Activated naive CD8-positive, alpha-beta T cell (primary cell): ENCODE data around the gene ANO7.

Experiments
- H3K27ac Mint-ChIP-seq: one replicate; pipeline ENCODE4 v1.8.0; 2021; ENCODE audit warnings: mixed read lengths
- H3K27me3 Mint-ChIP-seq: one replicate; pipeline ENCODE4 v1.8.0; 2021; ENCODE audit warnings: mixed read lengths
- H3K36me3 Mint-ChIP-seq: one replicate; pipeline ENCODE4 v1.8.0; 2021; ENCODE audit warnings: mixed read lengths
- H3K4me1 Mint-ChIP-seq: one replicate; pipeline ENCODE4 v1.8.0; 2021; ENCODE audit warnings: low read depth, mixed read lengths
- H3K4me3 Mint-ChIP-seq: one replicate; pipeline ENCODE4 v1.8.0; 2021; ENCODE audit warnings: mild to moderate bottlenecking, mixed read lengths
- H3K9me3 Mint-ChIP-seq: one replicate; pipeline ENCODE4 v1.8.0; 2021; ENCODE audit warnings: low read depth, mixed read lengths

Gene ANO7

GRCh38 chr2:241188361-241189092 lies at the start of gene ANO7:
TSS of gene ANO7 (plus strand) at chr2:241188677. CDS start at chr2:241190064, 1,387 bp downstream.
- no peak within 1 kb of the TSS for H3K4me3 Mint-ChIP-seq
- no peaks in the 10 kb centered on the region for H3K9me3 Mint-ChIP-seq
- H3K27ac Mint-ChIP-seq = no peak within 1 kb of the TSS
- H3K27me3 Mint-ChIP-seq = no peaks in the 10 kb centered on the region
- H3K36me3 Mint-ChIP-seq = no peaks in the 10 kb centered on the region
- H3K4me1 Mint-ChIP-seq = no peaks in the 10 kb centered on the region

- Mint-ChIP-seq H3K4me3 (no peak overlapping the region), H3K27me3 (no peaks in the 10 kb centered on the region), H3K4me1 (no peaks in the 10 kb centered on the region), H3K27ac (no peak overlapping the region), H3K36me3 (peaks cover 7% of the 10 kb centered on the region), H3K9me3 (no peaks in the 10 kb centered on the region)
Measured at GRCh38 chr2:241139531-241140444, 48.7 kb upstream of the ANO7 start.

GRCh38 chr2:241140445-241140840 lies 48.0 kb upstream of the ANO7 start:
- no peak overlapping the region for H3K4me3 Mint-ChIP-seq
- H3K36me3 Mint-ChIP-seq = peaks cover 7% of the 10 kb centered on the region
- no peaks in the 10 kb centered on the region for H3K9me3 Mint-ChIP-seq
- H3K4me1 Mint-ChIP-seq = no peaks in the 10 kb centered on the region
- no peaks in the 10 kb centered on the region for H3K27me3 Mint-ChIP-seq
- H3K27ac Mint-ChIP-seq = no peak overlapping the region

- H3K36me3 Mint-ChIP-seq = peaks cover 7% of the 10 kb centered on the region
- H3K27me3 Mint-ChIP-seq = no peaks in the 10 kb centered on the region
- H3K27ac Mint-ChIP-seq = no peak overlapping the region
- peaks cover under 1% of the 10 kb centered on the region for H3K4me1 Mint-ChIP-seq
- no peak overlapping the region for H3K4me3 Mint-ChIP-seq
- H3K9me3 Mint-ChIP-seq = no peaks in the 10 kb centered on the region
Measured at GRCh38 chr2:241141214-241141770, 47.2 kb upstream of the ANO7 start.

- Mint-ChIP-seq H3K9me3 (no peaks in the 10 kb centered on the region), H3K4me1 (peaks cover 5% of the 10 kb centered on the region), H3K36me3 (peaks cover 7% of the 10 kb centered on the region), H3K27ac (no peak overlapping the region), H3K4me3 (no peak overlapping the region), H3K27me3 (no peaks in the 10 kb centered on the region)
Measured at GRCh38 chr2:241142063-241142462, 46.4 kb upstream of the ANO7 start.

- Mint-ChIP-seq H3K9me3 (no peaks in the 10 kb centered on the region), H3K27ac (no peak overlapping the region), H3K27me3 (no peaks in the 10 kb centered on the region), H3K36me3 (peaks cover 7% of the 10 kb centered on the region), H3K4me1 (peaks cover 6% of the 10 kb centered on the region), H3K4me3 (no peak overlapping the region)
Measured at GRCh38 chr2:241142593-241142992, 45.9 kb upstream of the ANO7 start.

GRCh38 chr2:241146286-241146685 lies 42.2 kb upstream of the ANO7 start:
- no peak overlapping the region for H3K4me3 Mint-ChIP-seq

GRCh38 chr2:241147336-241147735 lies 41.1 kb upstream of the ANO7 start:
- H3K9me3 Mint-ChIP-seq = no peaks in the 10 kb centered on the region
- H3K4me3 Mint-ChIP-seq = peak overlapping the region; percentile 96
- peaks cover 34% of the 10 kb centered on the region for H3K4me1 Mint-ChIP-seq
- no peak overlapping the region for H3K27ac Mint-ChIP-seq
- no peaks in the 10 kb centered on the region for H3K36me3 Mint-ChIP-seq
- H3K27me3 Mint-ChIP-seq = no peaks in the 10 kb centered on the region

More at GRCh38 chr2:241146286-241146685, 42.2 kb upstream of the ANO7 start:
- peaks cover 3% of the 10 kb centered on the region for H3K36me3 Mint-ChIP-seq
- H3K4me1 Mint-ChIP-seq = peaks cover 24% of the 10 kb centered on the region
- H3K27ac Mint-ChIP-seq = no peak overlapping the region
- no peaks in the 10 kb centered on the region for H3K27me3 Mint-ChIP-seq
- H3K9me3 Mint-ChIP-seq = no peaks in the 10 kb centered on the region

GRCh38 chr2:241148239-241148638 lies 40.2 kb upstream of the ANO7 start:
- Mint-ChIP-seq H3K36me3 (no peaks in the 10 kb centered on the region), H3K27me3 (no peaks in the 10 kb centered on the region), H3K4me3 (peak overlapping the region; percentile 96), H3K9me3 (no peaks in the 10 kb centered on the region), H3K27ac (peak overlapping the region; percentile 69), H3K4me1 (peaks cover 37% of the 10 kb centered on the region)

- Mint-ChIP-seq H3K4me1 (peaks cover 41% of the 10 kb centered on the region), H3K27ac (peak within 1 kb of the TSS; percentile 97), H3K36me3 (no peaks in the 10 kb centered on the region), H3K4me3 (peak within 1 kb of the TSS; percentile 96), H3K9me3 (no peaks in the 10 kb centered on the region), H3K27me3 (no peaks in the 10 kb centered on the region)
Measured at GRCh38 chr2:241148891-241149674, 39.4 kb upstream of the ANO7 start, which contains the start of gene PASK. TSS of gene PASK (minus strand) at chr2:241149472. CDS start at chr2:241143032, 6,440 bp downstream.

- Mint-ChIP-seq H3K4me1 (peaks cover 41% of the 10 kb centered on the region), H3K27ac (peak overlapping the region; percentile 78), H3K4me3 (peak overlapping the region; percentile 94), H3K27me3 (no peaks in the 10 kb centered on the region), H3K36me3 (no peaks in the 10 kb centered on the region), H3K9me3 (no peaks in the 10 kb centered on the region)
Measured at GRCh38 chr2:241149675-241149924, 38.9 kb upstream of the ANO7 start.

GRCh38 chr2:241149925-241150659 lies 38.4 kb upstream of the ANO7 start, which contains the start of gene PPP1R7:
TSS of gene PPP1R7 (plus strand) at chr2:241150467. CDS start at chr2:241150496, 29 bp downstream.
- Mint-ChIP-seq H3K27me3 (no peaks in the 10 kb centered on the region), H3K4me3 (peak within 1 kb of the TSS; percentile 94), H3K9me3 (no peaks in the 10 kb centered on the region)

GRCh38 chr2:241150660-241151530 lies 37.6 kb upstream of the ANO7 start:
- Mint-ChIP-seq H3K4me1 (peaks cover 46% of the 10 kb centered on the region), H3K27me3 (no peaks in the 10 kb centered on the region), H3K4me3 (peak overlapping the region; percentile 94), H3K36me3 (no peaks in the 10 kb centered on the region), H3K27ac (peak overlapping the region; percentile 97), H3K9me3 (no peaks in the 10 kb centered on the region)

More at GRCh38 chr2:241149925-241150659, 38.4 kb upstream of the ANO7 start, which contains the start of gene PPP1R7:
- Mint-ChIP-seq H3K4me1 (peaks cover 46% of the 10 kb centered on the region), H3K36me3 (no peaks in the 10 kb centered on the region), H3K27ac (peak within 1 kb of the TSS; percentile 97)
